Measurements from ENCODE around the gene FUS.
"Not testable (repeated sequence)": the region's sequence is repeated elsewhere in the genome, so short reads cannot be mapped to it uniquely, and the experiment has no call there.

Gene FUS
- 19.7 to 112 (median 33.0) reads per million in 18 experiments for total RNA-seq

DNA sequence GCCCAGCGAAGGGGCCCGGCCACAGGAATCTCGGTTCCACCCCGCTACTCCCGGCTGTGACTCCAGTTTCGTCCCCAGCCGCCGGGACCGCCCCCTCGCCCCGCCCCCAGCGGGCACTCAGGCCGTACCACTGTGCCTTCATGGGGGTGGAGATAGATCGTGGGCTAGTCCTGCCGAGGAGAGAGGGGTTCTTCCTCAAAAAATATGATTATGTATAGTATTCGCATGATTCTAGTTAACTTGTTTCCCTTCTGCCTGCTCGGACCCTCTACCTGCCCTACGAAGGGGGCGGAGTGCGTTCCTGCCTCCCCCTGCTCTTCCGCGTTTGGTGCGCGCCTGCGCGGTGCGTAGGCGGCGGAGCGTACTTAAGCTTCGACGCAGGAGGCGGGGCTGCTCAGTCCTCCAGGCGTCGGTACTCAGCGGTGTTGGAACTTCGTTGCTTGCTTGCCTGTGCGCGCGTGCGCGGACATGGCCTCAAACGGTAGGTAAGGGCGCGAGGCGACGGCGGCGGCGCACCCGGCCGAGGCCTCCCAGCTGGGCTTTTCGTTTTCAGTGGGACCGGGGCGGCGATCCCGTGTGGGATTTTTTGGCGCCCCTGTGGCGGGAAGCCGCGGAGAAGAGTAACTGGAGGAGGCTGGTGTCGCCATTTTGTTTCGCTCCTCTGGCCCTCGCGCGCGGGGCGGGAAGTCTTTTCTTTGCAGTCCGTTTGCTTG, at the start of gene FUS:
TSS of gene FUS (plus strand) at position 393 of the 713 bp plus-strand sequence. CDS start at position 469, 76 bp downstream.
- DNase-seq, result peak; percentile 84 to 91

DNA sequence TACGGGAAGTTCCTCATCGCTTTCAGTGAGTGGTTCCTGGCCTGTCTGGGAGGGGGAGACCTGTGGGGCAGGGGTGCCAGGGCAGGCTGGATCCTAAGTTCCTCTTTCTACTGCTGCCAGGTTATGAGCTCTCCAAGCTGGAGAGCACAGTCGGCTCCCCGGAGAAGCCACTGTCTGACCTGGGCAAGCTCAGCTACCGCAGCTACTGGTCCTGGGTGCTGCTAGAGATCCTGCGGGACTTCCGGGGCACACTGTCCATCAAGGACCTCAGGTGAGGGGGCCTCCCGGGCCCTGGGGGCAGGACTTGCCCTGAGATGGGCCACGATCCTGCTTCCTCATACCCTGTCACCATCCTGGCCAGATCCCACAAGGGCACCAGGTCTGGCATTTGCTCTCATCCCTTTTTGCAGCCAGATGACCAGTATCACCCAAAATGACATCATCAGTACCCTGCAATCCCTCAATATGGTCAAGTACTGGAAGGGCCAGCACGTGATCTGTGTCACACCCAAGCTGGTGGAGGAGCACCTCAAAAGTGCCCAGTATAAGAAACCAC, 49.5 kb upstream of the FUS start:
- peak; percentile 53 to 64 for DNase-seq

- DNase-seq, result no peak
Observed at GRCh38 chr16:31130899-31131298, 49.0 kb upstream of the FUS start.

DNA sequence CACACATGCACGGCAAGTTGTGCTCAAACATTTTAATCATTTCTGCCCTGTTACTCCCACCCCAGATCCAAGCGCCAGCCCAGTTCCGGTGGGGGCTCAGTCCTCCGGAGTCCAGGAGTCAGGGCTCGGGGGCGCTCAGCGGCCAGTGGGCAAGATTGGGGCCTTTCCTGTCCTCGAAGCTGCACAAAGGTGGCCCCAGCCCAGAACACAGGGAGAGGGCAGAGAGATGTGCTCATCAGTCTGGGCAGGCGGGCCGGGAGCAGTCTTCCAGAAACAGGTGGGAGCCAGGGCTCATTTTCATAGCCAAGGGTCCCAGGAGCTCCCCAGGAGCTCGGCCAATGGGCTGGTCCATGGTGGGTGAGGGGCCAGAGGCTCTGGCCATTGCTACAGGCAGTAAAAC, 48.5 kb upstream of the FUS start:
- no peak for DNase-seq

DNA sequence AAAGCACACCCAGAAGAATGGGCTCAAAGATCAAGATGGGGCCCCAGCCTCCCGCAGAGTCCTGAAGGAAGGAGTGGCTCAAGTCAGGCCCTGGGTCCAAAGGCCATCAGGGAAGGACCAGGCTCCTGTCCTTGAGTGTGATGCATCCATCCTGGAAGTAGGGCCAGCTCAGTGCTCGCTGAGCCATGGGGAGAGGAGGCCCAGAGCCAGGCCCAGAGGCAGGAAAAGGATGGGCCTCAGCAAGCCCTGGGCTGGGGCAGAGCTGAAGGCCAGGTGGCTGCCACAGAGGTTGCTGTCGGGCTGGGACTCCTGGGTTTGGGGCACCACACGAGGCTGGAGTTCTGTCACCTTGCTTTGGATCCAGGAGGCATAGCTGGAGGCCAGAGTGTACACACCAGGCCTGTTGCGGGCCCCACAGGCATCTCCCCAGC, 48.1 kb upstream of the FUS start:
- no peak for DNase-seq

- no peak for DNase-seq
Observed at GRCh38 chr16:31132303-31132979, 47.5 kb upstream of the FUS start.

DNA sequence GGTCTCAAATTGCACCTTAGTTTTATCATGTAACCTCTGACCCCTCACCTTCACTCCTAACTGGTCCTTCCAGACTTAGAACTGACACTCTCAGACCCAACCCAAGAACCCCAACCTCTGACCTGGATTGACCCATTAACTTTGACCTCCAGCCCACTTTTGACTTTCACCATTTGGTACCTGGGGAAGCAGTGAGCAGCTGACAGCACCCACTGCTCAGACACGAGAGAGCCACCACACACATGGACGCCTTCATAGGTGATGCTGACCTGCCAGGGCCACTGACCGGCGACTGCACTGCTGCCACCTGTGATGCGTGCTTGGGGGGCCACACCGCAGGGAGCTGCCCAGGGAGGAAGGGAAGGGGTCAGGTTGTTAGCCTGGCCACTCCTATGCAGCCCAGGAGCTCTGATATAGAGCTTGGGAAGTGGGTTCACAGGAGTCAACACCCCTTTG, 46.9 kb upstream of the FUS start:
- DNase-seq, result no peak

GRCh38 chr16:31134091-31134571, 45.8 kb upstream of the FUS start:
- peak in 1 of 2 donors; percentile 62 for DNase-seq

GRCh38 chr16:31134625-31135534, 45.1 kb upstream of the FUS start:
- DNase-seq, result peak in 1 of 2 donors; percentile 20

GRCh38 chr16:31135535-31136286, 44.2 kb upstream of the FUS start, which contains the start of gene PRSS8:
Gene PRSS8 (minus strand): TSS chr16:31135727. CDS start chr16:31135498, 229 bp downstream.
- no peak for DNase-seq

GRCh38 chr16:31136287-31136662, 43.7 kb upstream of the FUS start:
- no peak for DNase-seq

DNA sequence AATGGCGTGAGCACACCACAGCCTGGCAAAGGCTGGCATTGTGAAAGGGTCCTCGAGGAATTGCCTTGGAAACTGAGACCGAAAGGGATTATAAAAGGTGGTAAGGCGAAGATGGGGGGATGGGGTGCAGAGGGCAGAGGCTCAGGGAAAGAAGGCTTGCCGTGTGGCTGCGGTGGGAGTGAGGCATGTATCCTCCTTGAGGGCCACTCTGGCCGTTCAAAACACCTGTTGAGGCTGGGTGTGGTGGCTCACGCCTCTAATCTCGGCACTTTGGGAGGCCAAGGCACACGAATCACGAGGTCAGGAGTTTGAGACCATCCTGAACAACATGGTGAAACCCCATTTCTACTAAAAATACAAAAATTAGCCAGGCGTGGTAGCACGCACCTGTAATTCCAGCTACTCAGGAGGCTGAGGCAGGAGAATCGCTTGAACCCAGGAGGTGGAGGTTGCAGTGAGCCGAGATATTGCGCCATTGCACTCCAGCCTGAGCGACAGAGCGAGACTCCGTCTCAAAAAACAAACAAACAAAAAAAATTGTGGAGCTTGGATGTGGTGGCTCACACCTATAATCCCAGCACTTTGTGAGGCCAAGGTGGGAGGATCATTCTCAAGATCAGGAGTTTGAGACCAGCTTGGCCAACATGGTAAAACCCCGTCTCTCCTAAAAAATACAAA, 43.0 kb upstream of the FUS start:
- DNase-seq, result not testable (repeated sequence)

DNA sequence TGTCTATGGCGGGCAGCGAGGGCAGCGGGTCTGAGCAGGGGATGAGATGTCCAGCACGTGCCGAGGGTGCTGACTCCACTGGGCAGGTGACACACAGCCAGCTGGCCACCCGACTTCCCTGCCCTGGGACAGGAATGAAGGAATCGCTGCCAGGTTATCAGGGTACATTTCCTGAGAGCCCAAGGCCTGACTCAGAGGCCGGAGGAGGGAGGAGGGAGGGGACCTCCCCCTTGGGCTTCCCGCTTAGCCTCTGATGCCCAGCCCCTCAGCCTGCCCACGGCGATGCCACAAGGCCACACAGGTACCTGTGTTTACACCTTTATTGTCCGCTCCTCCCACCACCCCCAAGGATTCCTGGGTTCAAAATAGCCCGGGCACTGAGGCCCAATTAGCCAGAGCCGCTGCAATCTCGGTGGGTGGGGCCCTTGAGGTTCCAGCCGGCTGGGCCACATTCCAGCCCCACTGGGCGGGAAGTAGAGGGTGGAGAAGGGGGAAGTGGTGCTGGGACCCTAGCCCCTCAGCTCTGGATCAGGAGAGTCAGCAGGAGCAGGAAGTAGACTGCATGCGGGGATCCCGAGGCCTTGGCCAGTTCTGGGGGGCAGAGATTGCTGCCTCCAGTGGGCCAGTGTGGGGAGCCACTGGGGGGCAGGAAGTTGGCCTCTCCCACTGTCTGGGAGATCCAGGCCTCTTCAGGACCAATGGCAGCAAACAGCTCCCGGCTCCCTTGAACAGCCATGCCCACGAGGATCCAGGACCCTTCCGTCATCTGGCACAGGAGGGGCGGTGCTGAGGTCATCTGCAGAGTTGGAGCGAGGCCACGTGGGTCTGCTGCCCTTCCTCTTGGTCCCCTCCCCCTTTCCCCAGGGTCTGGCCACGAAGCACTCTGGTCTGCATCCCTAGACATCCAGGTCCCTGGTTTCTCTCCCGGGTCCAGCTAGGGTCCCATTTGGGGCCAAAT, 41.0 kb upstream of the FUS start:
- DNase-seq, result no peak

DNA sequence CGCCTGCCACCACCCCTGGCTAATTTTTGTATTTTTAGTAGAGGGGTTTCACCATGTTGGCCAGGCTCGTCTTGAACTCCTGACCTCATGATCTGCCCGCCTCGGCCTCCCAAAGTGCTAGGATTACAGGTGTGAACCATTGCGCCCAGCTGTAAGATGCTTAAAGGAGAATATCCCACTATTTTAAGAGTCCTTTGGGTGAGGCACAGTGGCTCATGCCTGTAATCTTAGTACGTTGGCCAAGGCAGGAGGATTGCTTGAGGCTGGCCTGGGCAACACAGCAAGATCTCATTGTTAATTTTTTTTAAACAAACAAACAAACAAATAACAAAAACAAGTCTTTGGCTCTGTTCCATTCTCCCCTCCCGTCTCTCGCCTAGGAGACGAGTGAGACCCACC, 38.9 kb upstream of the FUS start:
- DNase-seq, result not testable (repeated sequence)

- no peak for DNase-seq
Observed at GRCh38 chr16:31141489-31142108, 38.3 kb upstream of the FUS start.

GRCh38 chr16:31142109-31143010, 37.6 kb upstream of the FUS start:
- peak; percentile 99 for DNase-seq

GRCh38 chr16:31143011-31143693, 36.8 kb upstream of the FUS start:
- DNase-seq, result no peak
